Motor neuron (in vitro differentiated cells): Measurements from ENCODE around the gene FAM3D. TPM values are rescaled to one million over a fixed set of nuclear protein-coding genes. Genes with fewer than 3 reads are reported as not detected.

Experiments
- ATAC-seq, 8 experiments: fragments of 200-7000 bp; cut with Tn5 transposase; replicated peaks in 6 of 8; 2 replicates each; pipeline ENCODE4 v1.8.0; 2021; ENCODE audit warnings: mild to moderate bottlenecking in 8 of 8, moderate library complexity in 8 of 8
- H3K27ac ChIP-seq, 2 donors: fragments of 250-450 bp; sonication (Bioruptor Pico); 2 replicates each; pipeline ENCODE4 v1.9.0; 2021; ENCODE audit warnings: antibody characterized with exemption in 2 of 2, mild to moderate bottlenecking in 2 of 2, moderate library complexity in 1 of 2
- H3K4me1 ChIP-seq, 2 donors: fragments of 250-450 bp; sonication (Bioruptor Pico); replicated peaks in 1 of 2; 2 replicates each; pipeline ENCODE4 v1.6.1; 2021; ENCODE audit warnings: antibody characterized with exemption in 2 of 2, mild to moderate bottlenecking in 2 of 2, moderate library complexity in 1 of 2
- H3K4me3 ChIP-seq, 5 donors: fragments of 250-450 bp; sonication (Bioruptor Pico); 2 replicates each; pipeline ENCODE4 v1.9.0; 2021; ENCODE audit warnings: antibody characterized with exemption in 5 of 5, mild to moderate bottlenecking in 5 of 5, moderate library complexity in 4 of 5
- WGBS, 10 experiments: fragments of 450-650 bp; shearing (Covaris generic); methylation state at CpG; one replicate each; pipeline ENCODE4 v1.0.0; 2022; 5-methylcytosine and 5-hydroxymethylcytosine counted together
- in situ Hi-C, 9 experiments: fragments of 400-800 bp; cut with MboI; loops; one replicate each; pipeline ENCODE4 v1.15.0; 2021; ENCODE audit warnings: low sequenced_read_pairs in 9 of 9, low pct_unique_long_range_greater_than_20kb in 2 of 9; ENCODE audit not compliant: unreplicated experiment in 9 of 9
- total RNA-seq, 8 experiments: library from RNA; unstranded; fragments of 300-600 nt; gene quantifications; 2 replicates each; pipeline versions ENCODE4 v1.2.3 to v1.2.4, GENCODE V29; 2022

Gene FAM3D
- total RNA-seq, 8 experiments from 2014 or later, result 0.16 to 0.50 (median 0.18) TPM; not detected in 4

DNA sequence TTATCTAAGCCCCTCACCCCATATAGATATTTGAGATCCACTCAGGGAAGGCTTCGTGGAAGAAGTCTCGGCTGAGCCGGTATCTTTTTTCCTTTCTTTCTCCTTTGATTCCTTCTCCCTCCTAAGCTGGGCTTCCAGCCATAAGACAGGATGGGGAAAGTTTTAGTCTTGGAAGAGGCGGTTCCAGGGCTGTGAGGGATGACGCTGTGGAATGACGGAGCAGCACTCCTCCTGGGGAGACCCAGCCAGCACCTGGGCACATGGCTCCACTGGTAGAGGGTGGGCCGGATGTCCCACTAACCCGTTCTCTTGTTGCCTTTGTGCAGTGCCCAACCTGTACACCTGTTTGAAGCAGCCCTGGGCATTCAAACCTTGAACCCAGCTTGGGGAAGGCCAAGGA is 46.2 kb downstream of the FAM3D start:
- no peak for ATAC-seq
- peaks cover 15 to 27% of the 10 kb centered on the region in 2 donors for H3K4me1 ChIP-seq
- H3K27ac ChIP-seq, result no peak overlapping the region
- WGBS, 10 experiments, result 80 to 100% (median 89%) methylated on average over 1 to 7 of the region's 8 CpGs; no CpG with 5 or more reads in 5 of the 10 experiments
- no peak overlapping the region for H3K4me3 ChIP-seq
- in situ Hi-C loops, result loop anchor here in 1 of 9 experiments (10.0 kb wide), 1 partner anchor 46 kb away; the partner anchor contains the start of gene FAM107A

DNA sequence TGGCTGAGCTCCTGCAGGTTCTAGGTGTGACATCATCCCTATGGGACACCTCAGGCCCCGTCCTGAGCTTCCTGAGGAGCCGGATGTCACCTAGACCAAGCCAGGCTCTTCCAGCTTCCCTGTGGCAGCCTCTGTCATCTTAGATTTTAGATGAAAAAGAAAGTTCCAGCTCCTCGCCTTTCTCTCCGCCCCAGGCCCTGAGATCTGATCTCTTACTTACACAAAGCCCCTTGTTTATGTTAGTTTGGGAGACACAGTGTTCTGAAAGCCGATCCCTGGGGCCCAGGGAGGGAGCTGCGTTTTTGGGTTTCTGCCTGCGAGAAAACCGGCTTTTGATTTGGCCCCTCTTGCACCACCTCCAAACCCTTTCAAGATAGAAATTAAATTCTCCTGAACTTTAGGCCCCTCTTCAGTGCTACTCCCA is 49.2 kb downstream of the FAM3D start:
- ATAC-seq, result no peak
- WGBS, 10 experiments, result 54 to 72% (median 67%) methylated on average over 3 to 8 of the region's 8 CpGs; no CpG with 5 or more reads in 6 of the 10 experiments
- in situ Hi-C loops, result no loop called here
- H3K27ac ChIP-seq, result no peak overlapping the region
- no peak overlapping the region for H3K4me3 ChIP-seq
- peaks cover 0 to 14% of the 10 kb centered on the region in 2 donors for H3K4me1 ChIP-seq

- in situ Hi-C loops, result no loop called here
- Histone ChIP-seq H3K4me3 (no peak overlapping the region), H3K4me1 (peaks cover 0 to 3% of the 10 kb centered on the region in 2 donors), H3K27ac (no peak overlapping the region)
- whole genome bisulfite sequencing, 10 experiments, result 40 to 96% (median 73%) methylated on average over 1 to 3 of the region's 7 CpGs; no CpG with 5 or more reads in 4 of the 10 experiments
- ATAC-seq, result no peak
Measured at GRCh38 chr3:58613236-58614132, 53.1 kb downstream of the FAM3D start.

- no peak overlapping the region for H3K27ac ChIP-seq
- ATAC-seq, result no peak
- H3K4me3 ChIP-seq, result no peak overlapping the region
- peaks cover 0 to 3% of the 10 kb centered on the region in 2 donors for H3K4me1 ChIP-seq
- in situ Hi-C loops, result no loop called here
- WGBS, 10 experiments, result 73 to 100% (median 90%) methylated on average over 1 to 8 of the region's 9 CpGs; no CpG with 5 or more reads in 1 of the 10 experiments
Measured at GRCh38 chr3:58612830-58613229, 53.7 kb downstream of the FAM3D start.

DNA sequence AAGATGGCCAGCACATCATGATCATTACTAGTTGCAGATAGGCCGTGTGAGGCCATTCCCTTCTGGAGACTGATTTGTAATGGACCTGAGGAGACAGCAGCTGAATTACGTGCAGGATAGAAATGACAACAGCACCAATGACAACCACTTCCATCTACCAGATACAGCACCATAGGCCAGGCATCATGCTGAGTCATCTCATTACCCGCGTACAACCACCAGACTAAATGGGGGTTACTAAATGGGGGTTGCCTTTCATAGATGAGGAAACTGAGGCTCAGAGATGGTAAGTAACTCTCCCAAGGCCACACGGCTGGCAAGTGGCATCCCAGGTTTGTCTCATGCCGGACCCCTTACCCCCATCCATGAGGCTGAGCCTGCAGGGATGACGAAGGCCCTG is 56.6 kb downstream of the FAM3D start:
- H3K27ac ChIP-seq, result no peak overlapping the region
- H3K4me3 ChIP-seq, result no peak overlapping the region
- WGBS, 10 experiments, result 17 to 100% (median 84%) methylated on average over 1 to 7 of the region's 7 CpGs; no CpG with 5 or more reads in 2 of the 10 experiments
- peak in 4 of 8 experiments; percentile 36 to 79 (median 46) for ATAC-seq
- in situ Hi-C loops, result no loop called here
- peaks cover 0 to 3% of the 10 kb centered on the region in 2 donors for H3K4me1 ChIP-seq

GRCh38 chr3:58608648-58609047 is 57.9 kb downstream of the FAM3D start:
- WGBS, 10 experiments, result 80 to 100% (median 83%) methylated on average over 1 to 2 of the region's 5 CpGs; no CpG with 5 or more reads in 7 of the 10 experiments
- in situ Hi-C loops, result no loop called here
- Histone ChIP-seq H3K27ac (no peak overlapping the region), H3K4me1 (peaks cover 0 to 3% of the 10 kb centered on the region in 2 donors), H3K4me3 (no peak overlapping the region)
- no peak for ATAC-seq

GRCh38 chr3:58607816-58608215 is 58.8 kb downstream of the FAM3D start:
- in situ Hi-C loops, result no loop called here
- WGBS, 10 experiments, result 63 to 100% (median 82%) methylated on average over 1 to 2 of the region's 4 CpGs; no CpG with 5 or more reads in 4 of the 10 experiments
- Histone ChIP-seq H3K27ac (no peak overlapping the region), H3K4me3 (no peak overlapping the region), H3K4me1 (peaks cover 0 to 3% of the 10 kb centered on the region in 2 donors)
- no peak for ATAC-seq

GRCh38 chr3:58606693-58607092 is 59.9 kb downstream of the FAM3D start:
- in situ Hi-C loops, result no loop called here
- Histone ChIP-seq H3K27ac (no peak overlapping the region), H3K4me3 (no peak overlapping the region), H3K4me1 (peaks cover 0 to 3% of the 10 kb centered on the region in 2 donors)
- ATAC-seq, result no peak
- WGBS, 10 experiments, result 33 to 89% (median 71%) methylated on average over 1 of the region's 1 CpG; no CpG with 5 or more reads in 7 of the 10 experiments

DNA sequence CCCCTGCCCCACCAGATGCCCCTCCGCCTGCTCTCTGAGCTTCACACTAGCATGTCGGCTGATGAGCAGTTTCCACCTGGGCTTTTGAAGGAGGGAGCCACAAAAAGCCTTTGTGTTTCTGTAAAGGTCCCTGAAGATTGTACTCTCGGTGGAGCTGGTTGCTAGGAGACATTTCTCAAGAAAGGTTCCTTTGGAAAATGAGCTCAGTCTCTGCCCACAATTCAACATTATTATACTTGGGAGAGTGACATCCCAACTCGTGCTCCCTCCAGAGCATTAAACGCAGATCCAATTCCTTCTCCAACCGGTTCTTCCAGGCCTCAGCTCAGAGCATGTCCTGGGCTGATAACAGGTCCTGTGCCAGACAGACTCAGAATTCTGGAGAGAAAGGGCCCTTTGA is 62.5 kb downstream of the FAM3D start:
- Histone ChIP-seq H3K4me1 (no peaks in the 10 kb centered on the region), H3K4me3 (no peak overlapping the region), H3K27ac (no peak overlapping the region)
- peak in 4 of 8 experiments; percentile 26 to 59 (median 42) for ATAC-seq
- WGBS, 10 experiments, result 13 to 69% (median 50%) methylated on average over 3 to 5 of the region's 6 CpGs; no CpG with 5 or more reads in 5 of the 10 experiments
- in situ Hi-C loops, result no loop called here

- no peaks in the 10 kb centered on the region for H3K4me1 ChIP-seq
- H3K4me3 ChIP-seq, result no peak overlapping the region
- no peak overlapping the region for H3K27ac ChIP-seq
- no peak for ATAC-seq
- in situ Hi-C loops, result no loop called here
Measured at GRCh38 chr3:58603606-58604005, 63.0 kb downstream of the FAM3D start.

DNA sequence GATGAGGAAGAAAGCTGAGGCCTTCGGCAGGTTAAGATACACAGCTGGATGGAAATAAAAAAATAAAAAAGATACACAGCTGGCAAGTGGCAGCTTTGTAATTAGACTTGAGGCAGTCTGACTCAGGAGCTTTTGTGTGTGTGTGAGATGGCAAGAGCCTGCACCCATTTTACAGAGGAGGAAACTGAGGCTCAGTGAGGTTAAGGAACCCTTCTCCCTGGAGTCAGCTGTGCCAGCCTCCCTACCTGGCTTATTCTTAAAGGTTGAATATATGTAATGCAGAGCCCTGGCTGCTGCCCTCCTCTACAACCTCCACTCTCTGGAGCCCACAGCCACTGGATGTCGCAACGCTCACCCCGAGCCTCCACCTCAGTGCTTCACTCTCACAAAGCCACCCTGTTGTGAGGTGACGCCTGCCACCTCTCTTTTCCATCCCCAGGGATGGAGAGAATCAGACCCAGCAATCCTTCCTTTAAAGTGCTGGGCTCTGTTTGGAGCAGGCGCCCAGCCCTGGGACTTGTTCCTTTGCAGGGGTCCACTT is 68.7 kb downstream of the FAM3D start:
- H3K4me1 ChIP-seq, result no peaks in the 10 kb centered on the region
- 0 to 100% (median 85%) methylated on average over 1 to 5 of the region's 6 CpGs; no CpG with 5 or more reads in 2 of the 10 experiments for WGBS, 10 experiments
- H3K4me3 ChIP-seq, result no peak overlapping the region
- no peak overlapping the region for H3K27ac ChIP-seq
- no peak for ATAC-seq
- in situ Hi-C loops, result no loop called here

DNA sequence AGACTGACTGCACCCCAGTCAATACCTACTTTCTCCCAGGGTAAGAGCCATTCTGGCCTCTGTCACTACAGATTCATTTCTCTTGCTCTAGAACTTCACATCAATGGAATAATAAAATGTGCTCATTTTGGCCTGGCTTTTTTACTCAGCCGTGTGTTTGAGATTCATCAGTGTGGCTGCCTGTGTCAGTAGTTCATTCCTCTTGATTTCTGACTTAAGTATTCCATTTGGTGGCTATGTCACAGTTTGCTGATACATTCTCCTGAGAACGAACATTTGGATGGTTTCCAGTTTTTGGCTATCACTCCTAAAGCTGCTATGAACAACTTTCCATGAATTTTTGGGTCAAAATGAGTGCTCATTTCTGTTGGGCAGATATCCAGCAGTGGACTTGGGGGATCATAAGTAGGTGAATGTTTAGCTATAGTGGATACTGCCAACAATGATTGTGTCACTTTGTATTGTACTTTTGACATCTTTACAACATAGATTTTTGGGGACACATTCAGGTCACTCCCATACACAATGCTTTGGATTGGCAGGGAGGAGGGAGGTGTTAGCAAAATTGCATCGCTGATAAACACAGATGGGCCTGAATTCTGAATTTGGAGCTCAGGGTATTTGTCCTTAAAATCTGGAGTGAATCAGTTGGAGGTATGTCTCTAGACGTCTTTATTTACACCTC is 69.6 kb downstream of the FAM3D start:
- in situ Hi-C loops, result no loop called here
- Histone ChIP-seq H3K27ac (no peak overlapping the region), H3K4me1 (no peaks in the 10 kb centered on the region), H3K4me3 (no peak overlapping the region)
- WGBS, 10 experiments, result 27 to 80% (median 40%) methylated on average over 1 to 4 of the region's 4 CpGs; no CpG with 5 or more reads in 1 of the 10 experiments
- no peak for ATAC-seq

GRCh38 chr3:58594117-58594516 is 72.5 kb downstream of the FAM3D start:
- ATAC-seq, result no peak
- H3K4me3 ChIP-seq, result no peak overlapping the region
- H3K27ac ChIP-seq, result no peak overlapping the region
- 47 to 100% (median 93%) methylated on average over 2 to 5 of the region's 5 CpGs; no CpG with 5 or more reads in 2 of the 10 experiments for WGBS, 10 experiments
- in situ Hi-C loops, result no loop called here
- H3K4me1 ChIP-seq, result no peaks in the 10 kb centered on the region
